ENCODE results near the gene ITGA7. TPM values are rescaled to one million over a fixed set of nuclear protein-coding genes. Genes with fewer than 3 reads are reported as not detected.

ITGA7 gene, protein sequence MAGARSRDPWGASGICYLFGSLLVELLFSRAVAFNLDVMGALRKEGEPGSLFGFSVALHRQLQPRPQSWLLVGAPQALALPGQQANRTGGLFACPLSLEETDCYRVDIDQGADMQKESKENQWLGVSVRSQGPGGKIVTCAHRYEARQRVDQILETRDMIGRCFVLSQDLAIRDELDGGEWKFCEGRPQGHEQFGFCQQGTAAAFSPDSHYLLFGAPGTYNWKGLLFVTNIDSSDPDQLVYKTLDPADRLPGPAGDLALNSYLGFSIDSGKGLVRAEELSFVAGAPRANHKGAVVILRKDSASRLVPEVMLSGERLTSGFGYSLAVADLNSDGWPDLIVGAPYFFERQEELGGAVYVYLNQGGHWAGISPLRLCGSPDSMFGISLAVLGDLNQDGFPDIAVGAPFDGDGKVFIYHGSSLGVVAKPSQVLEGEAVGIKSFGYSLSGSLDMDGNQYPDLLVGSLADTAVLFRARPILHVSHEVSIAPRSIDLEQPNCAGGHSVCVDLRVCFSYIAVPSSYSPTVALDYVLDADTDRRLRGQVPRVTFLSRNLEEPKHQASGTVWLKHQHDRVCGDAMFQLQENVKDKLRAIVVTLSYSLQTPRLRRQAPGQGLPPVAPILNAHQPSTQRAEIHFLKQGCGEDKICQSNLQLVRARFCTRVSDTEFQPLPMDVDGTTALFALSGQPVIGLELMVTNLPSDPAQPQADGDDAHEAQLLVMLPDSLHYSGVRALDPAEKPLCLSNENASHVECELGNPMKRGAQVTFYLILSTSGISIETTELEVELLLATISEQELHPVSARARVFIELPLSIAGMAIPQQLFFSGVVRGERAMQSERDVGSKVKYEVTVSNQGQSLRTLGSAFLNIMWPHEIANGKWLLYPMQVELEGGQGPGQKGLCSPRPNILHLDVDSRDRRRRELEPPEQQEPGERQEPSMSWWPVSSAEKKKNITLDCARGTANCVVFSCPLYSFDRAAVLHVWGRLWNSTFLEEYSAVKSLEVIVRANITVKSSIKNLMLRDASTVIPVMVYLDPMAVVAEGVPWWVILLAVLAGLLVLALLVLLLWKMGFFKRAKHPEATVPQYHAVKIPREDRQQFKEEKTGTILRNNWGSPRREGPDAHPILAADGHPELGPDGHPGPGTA
- total RNA-seq (2022; extraction: Qiagen RNA extraction): 0.90 to 1.4 TPM (median 0.98 TPM) in 5 replicates

GRCh38 chr12:55707841-55708694 is at the start of gene ITGA7:
Gene ITGA7, minus strand, starts transcription at chr12:55707904. Its CDS starts 222 bp downstream, at chr12:55707682.

DNA sequence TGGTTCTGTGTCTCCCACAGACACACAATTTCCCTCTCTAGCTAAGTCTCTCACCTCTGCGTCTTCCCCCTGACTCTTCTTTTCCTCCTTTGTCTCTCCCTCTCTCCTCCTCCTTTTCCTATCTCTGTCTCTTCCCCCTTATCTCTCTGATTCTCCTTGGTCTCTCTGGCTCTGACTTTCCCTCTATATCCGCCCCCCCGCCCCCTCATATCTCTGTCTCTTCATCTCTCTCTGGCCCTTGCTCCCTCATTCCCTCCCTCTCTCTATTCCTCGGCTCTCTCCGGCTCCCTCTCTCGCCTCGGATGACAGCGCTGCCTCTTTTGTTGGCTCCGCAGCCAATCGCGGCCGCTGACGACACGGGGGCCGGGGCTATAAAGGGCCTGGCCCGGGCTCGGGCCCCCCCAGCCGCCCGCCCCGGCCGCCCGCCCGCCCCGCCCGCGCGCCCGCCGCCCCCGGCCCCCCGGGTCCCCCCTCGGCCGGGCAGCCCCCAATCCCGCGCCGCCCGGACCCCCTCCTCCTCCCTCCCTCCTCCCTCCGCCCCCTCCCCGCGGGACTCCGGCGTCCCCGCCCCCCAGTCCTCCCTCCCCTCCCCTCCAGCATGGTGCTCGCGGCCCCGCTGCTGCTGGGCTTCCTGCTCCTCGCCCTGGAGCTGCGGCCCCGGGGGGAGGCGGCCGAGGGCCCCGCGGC is 35.2 kb upstream of the ITGA7 start, which contains the start of gene GDF11:
GDF11 (plus strand) TSS at position 404 of the 687 bp plus-strand sequence; CDS start at position 599, 195 bp downstream.

DNA sequence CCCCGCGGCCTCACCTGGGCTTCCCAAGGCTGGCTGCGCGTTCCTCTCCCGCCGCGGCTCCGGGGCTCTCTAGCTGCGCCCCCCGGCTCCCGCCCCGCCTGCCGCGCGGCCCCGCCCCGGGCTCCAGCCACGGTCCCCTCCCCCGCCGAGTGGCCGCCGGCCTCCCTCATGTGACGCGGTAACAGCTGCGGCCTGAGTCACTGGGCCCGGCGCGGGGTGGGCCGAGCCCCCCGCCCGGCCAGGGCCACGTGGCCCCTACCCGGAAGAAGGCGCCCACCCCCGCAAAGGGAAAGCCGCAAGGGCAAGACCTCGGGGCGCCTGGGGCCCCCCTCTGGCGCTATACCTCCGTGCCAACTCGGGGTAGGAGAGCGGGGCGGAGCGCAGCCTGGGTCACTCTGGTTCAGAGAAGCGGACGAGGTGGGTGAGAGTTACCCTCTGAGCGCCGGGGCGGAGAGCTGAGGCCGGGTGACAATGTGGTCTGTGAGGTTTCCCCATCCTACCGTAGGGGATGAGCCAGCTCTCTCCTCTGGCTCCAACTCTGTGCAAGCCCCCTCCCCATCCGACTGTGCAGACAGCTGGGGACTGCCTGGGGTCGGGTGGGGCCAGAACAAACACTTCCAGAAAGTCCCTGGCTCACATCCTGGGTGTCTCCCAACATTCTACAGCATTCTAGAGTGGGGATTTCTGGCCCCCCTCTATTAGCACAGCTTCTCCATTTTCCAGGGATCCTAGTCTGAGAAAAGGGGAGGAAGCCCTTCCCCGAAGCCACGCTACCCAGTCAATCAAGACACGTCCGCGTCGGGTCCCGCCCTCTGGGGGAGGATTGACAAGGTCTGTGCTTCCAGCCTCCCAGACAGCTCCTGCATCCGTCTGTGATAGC is 21.5 kb upstream of the ITGA7 start, which contains the start of gene CD63:
CD63 (minus strand) TSS at position 71 of the 880 bp plus-strand sequence. CDS start 668 bp downstream, outside the sequence.

GRCh38 chr12:55720071-55720564 is 12.4 kb upstream of the ITGA7 start, which contains the start of gene RDH5:
Gene RDH5, plus strand, starts transcription at chr12:55720393. Its CDS starts 792 bp downstream, at chr12:55721185.

GRCh38 chr12:55715833-55716581 is 8.3 kb upstream of the ITGA7 start, which contains the start of gene BLOC1S1:
Gene BLOC1S1, plus strand, starts transcription at chr12:55716046. Its CDS starts 6 bp downstream, at chr12:55716052.

GRCh38 chr12:55636853-55637252 is 70.9 kb downstream of the ITGA7 start, which contains the start of gene OR10P1:
Gene OR10P1, plus strand, starts transcription at chr12:55636892. Its CDS starts 0 bp downstream, at chr12:55636892.

Other genes with a start within 250 kb of the ITGA7 start
- gene OR6C70, start 237.8 kb downstream of the ITGA7 start, total RNA-seq (2022; extraction: Qiagen RNA extraction): not detected in 5 replicates
- gene OR6C68, start 215.5 kb downstream of the ITGA7 start, total RNA-seq (2022; extraction: Qiagen RNA extraction): not detected in 5 replicates
- not detected in 5 replicates for gene OR6C4, start 158.3 kb downstream of the ITGA7 start, total RNA-seq (2022; extraction: Qiagen RNA extraction)
- gene OR2AP1, start 135.4 kb downstream of the ITGA7 start, total RNA-seq (2022; extraction: Qiagen RNA extraction): not detected in 5 replicates
- not detected in 5 replicates for gene OR10P1, start 71.0 kb downstream of the ITGA7 start, total RNA-seq (2022; extraction: Qiagen RNA extraction)
- 120 to 133 TPM (median 131 TPM) in 5 replicates for gene BLOC1S1, start 8.1 kb upstream of the ITGA7 start, total RNA-seq (2022; extraction: Qiagen RNA extraction)
- gene RDH5, start 12.5 kb upstream of the ITGA7 start, total RNA-seq (2022; extraction: Qiagen RNA extraction): 2.1 to 2.8 TPM (median 2.4 TPM) in 5 replicates
- gene CD63, start 21.1 kb upstream of the ITGA7 start, total RNA-seq (2022; extraction: Qiagen RNA extraction): 655 to 723 TPM (median 684 TPM) in 5 replicates
- gene GDF11, start 35.2 kb upstream of the ITGA7 start, total RNA-seq (2022; extraction: Qiagen RNA extraction): 2.3 to 4.4 TPM (median 3.9 TPM) in 5 replicates
- 84.0 to 146 TPM (median 85.8 TPM) in 5 replicates for gene SARNP, start 109.8 kb upstream of the ITGA7 start, total RNA-seq (2022; extraction: Qiagen RNA extraction)
- gene ORMDL2, start 110.1 kb upstream of the ITGA7 start, total RNA-seq (2022; extraction: Qiagen RNA extraction): 79.6 to 103 TPM (median 94.6 TPM) in 5 replicates
- gene DNAJC14, start 121.7 kb upstream of the ITGA7 start, total RNA-seq (2022; extraction: Qiagen RNA extraction): 20.7 to 28.0 TPM (median 25.9 TPM) in 5 replicates
- 0.29 to 0.45 TPM (median 0.32 TPM) in 5 replicates for gene MMP19, start 135.0 kb upstream of the ITGA7 start, total RNA-seq (2022; extraction: Qiagen RNA extraction)
- gene PYM1, start 220.0 kb upstream of the ITGA7 start, total RNA-seq (2022; extraction: Qiagen RNA extraction): 38.8 to 45.9 TPM (median 41.1 TPM) in 5 replicates
- gene DGKA, start 223.3 kb upstream of the ITGA7 start, total RNA-seq (2022; extraction: Qiagen RNA extraction): 16.0 to 20.2 TPM (median 19.4 TPM) in 5 replicates